Astrocyte of the hippocampus (primary cell): ENCODE results near the gene GPR139.

ENCODE experiments used
- DNase-seq: peaks from one replicate; pipeline ENCODE4 v3.0.0; 2011; ENCODE audit warnings: low read depth, low spot score

Gene GPR139

GRCh38 chr16:20053336-20053735 is 20.4 kb downstream of the GPR139 start:
- no peak for DNase-seq

- no peak for DNase-seq
Observed at GRCh38 chr16:20051611-20052010, 22.1 kb downstream of the GPR139 start.

- no peak for DNase-seq
Observed at GRCh38 chr16:20051147-20051546, 22.5 kb downstream of the GPR139 start.

GRCh38 chr16:20049831-20050230 is 23.9 kb downstream of the GPR139 start:
- no peak for DNase-seq

- DNase-seq = no peak
Observed at GRCh38 chr16:20045886-20046285, 27.8 kb downstream of the GPR139 start.

GRCh38 chr16:20042848-20043247 is 30.8 kb downstream of the GPR139 start:
- peak; percentile 15 for DNase-seq

GRCh38 chr16:20041924-20042596 is 31.6 kb downstream of the GPR139 start:
- no peak for DNase-seq

GRCh38 chr16:20040011-20040410 is 33.7 kb downstream of the GPR139 start:
- DNase-seq = no peak

GRCh38 chr16:20029611-20030010 is 44.1 kb downstream of the GPR139 start:
- DNase-seq = no peak

GRCh38 chr16:20026361-20027072 is 47.2 kb downstream of the GPR139 start:
- DNase-seq = no peak

- DNase-seq = peak; percentile 57
Observed at GRCh38 chr16:20023190-20023589, 50.5 kb downstream of the GPR139 start.

- no peak for DNase-seq
Observed at GRCh38 chr16:20020976-20021375, 52.7 kb downstream of the GPR139 start.

- DNase-seq = no peak
Observed at GRCh38 chr16:20020083-20020482, 53.6 kb downstream of the GPR139 start.

GRCh38 chr16:20016234-20016633 is 57.5 kb downstream of the GPR139 start:
- DNase-seq = no peak

- DNase-seq = no peak
Observed at GRCh38 chr16:20004931-20005330, 68.8 kb downstream of the GPR139 start.

GRCh38 chr16:20002936-20003335 is 70.8 kb downstream of the GPR139 start:
- DNase-seq = no peak

- no peak for DNase-seq
Observed at GRCh38 chr16:20001856-20002707, 71.6 kb downstream of the GPR139 start.

- DNase-seq = no peak
Observed at GRCh38 chr16:19997734-19998133, 76.0 kb downstream of the GPR139 start.

GRCh38 chr16:19997264-19997663 is 76.4 kb downstream of the GPR139 start:
- no peak for DNase-seq

- DNase-seq = peak; percentile 2
Observed at GRCh38 chr16:19994466-19995170, 79.1 kb downstream of the GPR139 start.

GRCh38 chr16:19991614-19992013 is 82.1 kb downstream of the GPR139 start:
- no peak for DNase-seq

- DNase-seq = no peak
Observed at GRCh38 chr16:19984135-19984534, 89.6 kb downstream of the GPR139 start.
